K562 (cell line): ENCODE results near the gene ELMO3. TPM values are rescaled to one million over a fixed set of nuclear protein-coding genes. Genes with fewer than 3 reads are reported as not detected.

Experiments
- ATAC-seq: fragments of 200-7000 bp; cut with Tn5 transposase; 3 replicates; pipeline ENCODE4 v1.9.1; 2020; ENCODE audit warnings: moderate library complexity
- BruUV-seq: library from RNA; stranded (reverse); fragments of 400-500 nt; replicated peaks from 2 replicates; lab custom pipeline; 2021; lab: Mats Ljungman, UMichigan
- CTCF ChIA-PET: fragments of 300-600 bp; formaldehyde crosslinking; extraction: SDS; loops from one replicate; lab custom pipeline; 2021; ENCODE audit warnings: low intra/inter-chr PET ratio; lab: Yijun Ruan, JAX
- POLR2A ChIA-PET: fragments of 300-600, 350-650 bp; sonication (Branson Sonifier 250); formaldehyde crosslinking; extraction: SDS; loops from one replicate; lab custom pipeline; 2021; ENCODE audit warnings: antibody characterized with exemption, inconsistent platforms; lab: Yijun Ruan, JAX
- DNase-seq, 4 experiments: peaks; one replicate each; pipeline versions ENCODE4 v3.0.0 to v3.0.0-alpha.2; 2011 to 2018; ENCODE audit warnings: low spot score in 3 of 4, mixed read lengths in 3 of 4; ENCODE audit errors: extremely low read depth in 1 of 4
- FAIRE-seq: peaks from 2 replicates; lab custom pipeline; 2011; peaks lifted over from hg19 to GRCh38; lab: Jason Lieb, UNC
- H2AFZ ChIP-seq: 2 replicates; pipeline ENCODE4 v1.6.0; 2011; ENCODE audit warnings: low read depth, low read length, control low read depth, inconsistent platforms
- H3K27ac ChIP-seq: fragments of 200-600 bp; 3 replicates; pipeline ENCODE4 v1.8.0; 2011; ENCODE audit warnings: low read depth, mild to moderate bottlenecking, control low read depth, inconsistent platforms, low read length, moderate library complexity, mixed read lengths; ENCODE audit errors: extremely low read depth
- H3K27me3 ChIP-seq, 2 experiments: fragments of 300-600 bp in 1 of 2; 2 replicates in 1 of 2; 3 replicates in 1 of 2; pipeline versions ENCODE4 v1.6.0 to v1.8.0; 2011; ENCODE audit warnings: inconsistent platforms in 2 of 2, low read length in 2 of 2, mild to moderate bottlenecking in 1 of 2, mixed read lengths in 1 of 2, moderate library complexity in 1 of 2; ENCODE audit not compliant: control insufficient read depth in 2 of 2, insufficient read depth in 2 of 2
- H3K36me3 ChIP-seq: fragments of 300-600 bp; 3 replicates; pipeline ENCODE4 v1.8.0; 2011; ENCODE audit warnings: mild to moderate bottlenecking, low read length, inconsistent platforms; ENCODE audit not compliant: control insufficient read depth, insufficient read depth
- H3K4me1 ChIP-seq, 2 experiments: fragments of 200-600 bp in 1 of 2; replicated peaks in 1 of 2; 2 replicates in 1 of 2; 3 replicates in 1 of 2; pipeline versions ENCODE4 v1.5.1 to v1.8.0; 2011; ENCODE audit warnings: inconsistent platforms in 2 of 2, low read length in 2 of 2, mild to moderate bottlenecking in 1 of 2, mixed read lengths in 1 of 2, moderate library complexity in 1 of 2; ENCODE audit not compliant: control insufficient read depth in 2 of 2, insufficient read depth in 2 of 2
- H3K4me2 ChIP-seq: 2 replicates; pipeline ENCODE4 v1.6.1; 2011; ENCODE audit warnings: low read length, control low read depth, inconsistent platforms, mixed read lengths; ENCODE audit not compliant: insufficient read depth
- H3K4me3 ChIP-seq: fragments of 200-600 bp; sonication (generic), shearing (Covaris generic); 2 replicates; pipeline ENCODE4 v1.5.1; 2016; ENCODE audit warnings: control low read depth, inconsistent platforms
- H3K79me2 ChIP-seq: fragments of 200-600 bp; 3 replicates; pipeline ENCODE4 v1.8.0; 2011; ENCODE audit warnings: low read length, inconsistent platforms; ENCODE audit not compliant: control insufficient read depth, insufficient read depth
- H3K9ac ChIP-seq, 2 experiments: 2 replicates each; pipeline versions ENCODE4 v1.6.0 to v1.6.1; 2011; ENCODE audit warnings: low read depth in 2 of 2, low read length in 2 of 2, control low read depth in 1 of 2, inconsistent platforms in 1 of 2, mild to moderate bottlenecking in 1 of 2, mixed read lengths in 1 of 2; ENCODE audit not compliant: insufficient read depth in 1 of 2
- H3K9me1 ChIP-seq: one replicate; pipeline ENCODE4 v1.6.0; 2011; ENCODE audit warnings: inconsistent platforms, mild to moderate bottlenecking, low read length, moderate library complexity; ENCODE audit not compliant: control insufficient read depth, insufficient read depth
- H3K9me3 ChIP-seq: replicated peaks from 2 replicates; pipeline ENCODE4 v1.5.1; 2011; ENCODE audit warnings: low read depth, low read length, inconsistent platforms; ENCODE audit not compliant: control insufficient read depth, insufficient read depth
- H4K20me1 ChIP-seq: replicated peaks from 2 replicates; pipeline ENCODE4 v1.6.1; 2011; ENCODE audit warnings: low read length, inconsistent platforms, mixed read lengths; ENCODE audit not compliant: control insufficient read depth, insufficient read depth
- AFF4 ChIP-seq: sonication (generic); formaldehyde crosslinking; IDR thresholded peaks from 2 replicates; pipeline ENCODE4 v1.8.0; 2023; ENCODE audit warnings: mild to moderate bottlenecking, missing genetic modification reagents
- ARNT ChIP-seq, 2 experiments: fragments of 450-650 bp; IDR thresholded peaks; 2 replicates each; pipeline ENCODE4 v1.6.1; 2016; ENCODE audit warnings: mild to moderate bottlenecking in 1 of 2
- C11orf30 ChIP-seq: fragments of 450-650 bp; IDR thresholded peaks from 2 replicates; pipeline ENCODE4 v1.6.1; 2016; ENCODE audit warnings: low read depth, mild to moderate bottlenecking
- ELF1 ChIP-seq: fragments of 200-800 bp; sonication (Bioruptor generic); IDR thresholded peaks from 2 replicates; pipeline ENCODE4 v1.6.1; 2016; ENCODE audit warnings: missing genetic modification characterization, missing compliant biosample characterization
- HNRNPUL1 ChIP-seq: fragments of 200-400 bp; formaldehyde crosslinking; IDR thresholded peaks from 2 replicates; pipeline ENCODE4 v1.6.1; 2017; ENCODE audit warnings: low read length
- JUN ChIP-seq, 2 experiments: sonication (generic) in 1 of 2; formaldehyde crosslinking in 1 of 2; IDR thresholded peaks; 2 replicates each; pipeline versions ENCODE4 v1.6.1 to v1.8.0; 2012 to 2022; ENCODE audit warnings: borderline replicate concordance in 2 of 2, mild to moderate bottlenecking in 2 of 2, improper control_type of control experiment in 1 of 2, low read depth in 1 of 2, low read length in 1 of 2, missing genetic modification reagents in 1 of 2
- NUFIP1 ChIP-seq: fragments of 450-650 bp; IDR thresholded peaks from 2 replicates; pipeline ENCODE4 v1.6.1; 2018; ENCODE audit not compliant: partially characterized antibody
- POLR2G ChIP-seq: fragments of 200-400 bp; formaldehyde crosslinking; IDR thresholded peaks from 2 replicates; pipeline ENCODE4 v1.6.1; 2017; ENCODE audit warnings: low read depth, mild to moderate bottlenecking, antibody characterized with exemption, low read length, moderate library complexity
- RBFOX2 ChIP-seq: fragments of 200-400 bp; formaldehyde crosslinking; IDR thresholded peaks from 2 replicates; pipeline ENCODE4 v1.6.1; 2017; ENCODE audit warnings: low read depth, mild to moderate bottlenecking, low read length, moderate library complexity
- TAF15 ChIP-seq: fragments of 200-400 bp; formaldehyde crosslinking; IDR thresholded peaks from 2 replicates; pipeline ENCODE4 v1.6.1; 2017; ENCODE audit warnings: mild to moderate bottlenecking, low read depth, low read length, moderate library complexity
- TBP ChIP-seq: optimal IDR thresholded peaks from 2 replicates; pipeline ENCODE3; 2011; ENCODE audit warnings: low read depth, low read length, improper control_type of control experiment
- USF1 ChIP-seq: sonication (generic); formaldehyde crosslinking; IDR thresholded peaks from 2 replicates; pipeline ENCODE4 v1.9.0; 2022; ENCODE audit warnings: mild to moderate bottlenecking, missing genetic modification reagents
- ZNF124 ChIP-seq: sonication (generic); formaldehyde crosslinking; IDR thresholded peaks from 2 replicates; pipeline ENCODE4 v1.8.1; 2022; ENCODE audit warnings: missing genetic modification reagents
- ZNF76 ChIP-seq: fragments of 250-450 bp; sonication (Bioruptor Pico); IDR thresholded peaks from 2 replicates; pipeline ENCODE4 v1.4.0; 2020; ENCODE audit warnings: mild to moderate bottlenecking, moderate library complexity, borderline replicate concordance
- WGBS: fragments of 100-300 bp; shearing (Covaris generic); methylation state at CpG from one replicate; pipeline ENCODE4 v1.1.6; 2016; ENCODE audit warnings: low coverage, mixed read lengths; ENCODE audit not compliant: insufficient coverage; ENCODE audit errors: missing lambda C conversion rate; 5-methylcytosine and 5-hydroxymethylcytosine counted together
- in situ Hi-C: fragments of 300-500 bp; cut with MboI; formaldehyde crosslinking; loops from 4 replicates; pipeline ENCODE4 v1.15.0; 2018; ENCODE audit warnings: inconsistent platforms, mixed read lengths
- intact Hi-C: fragments of 100-400 bp; cut with micrococcal nuclease; formaldehyde crosslinking; loops from 2 replicates; pipeline ENCODE4 v1.14.2; 2022
- polyA plus RNA-seq, 8 experiments: library from polyadenylated mRNA; depleted of rRNA in 4 of 8; stranded (reverse) in 5 of 8; unstranded in 3 of 8; fragments of >200 nt; fragmentation: Nextera tagmentation in 2 of 8; fragmentation: Illumina TruSeq in 1 of 8; extraction: Ambion mirVana in 2 of 8; extraction: Trizol in 1 of 8; gene quantifications; 2 replicates each; pipeline versions ENCODE4 v1.2.1 to v1.2.3, GENCODE V29; 2011 to 2014; ENCODE audit warnings: inconsistent platforms in 1 of 8, missing spikeins in 1 of 8
- total RNA-seq, 7 experiments: library from RNA; depleted of rRNA in 6 of 7; stranded (reverse); fragments of >200 nt in 6 of 7; fragmentation: Illumina TruSeq in 2 of 7; extraction: Trizol in 2 of 7; gene quantifications; 2 replicates each; pipeline versions ENCODE4 v1.2.1 to v1.2.3, GENCODE V29; 2011 to 2021; ENCODE audit warnings: low replicate concordance in 1 of 7

The ELMO3 gene
- total and polyA plus RNA-seq, 9 of the 15 experiments (the other 6 are each of a cell fraction or from before 2014, with no cell fraction given), result 0.04 to 5.1 (median 1.5) TPM

- TF ChIP-seq NUFIP1 (no peak), USF1 (CRISPR knock-in tag) (no peak), ZNF124 (CRISPR knock-in tag) (no peak), HNRNPUL1 (no peak), TBP (no peak), C11orf30 (no peak)
Observed at GRCh38 chr16:67233596-67233995, 34.7 kb downstream of the ELMO3 start (continued).

GRCh38 chr16:67234180-67234597, 35.3 kb downstream of the ELMO3 start:
- peak overlapping the region in 1 of 2 experiments; percentile 43; a peak in 1 of 4 replicates for H3K9ac ChIP-seq
- no peak for DNase-seq
- POLR2A ChIA-PET, result no interaction called here
- H3K36me3 ChIP-seq, result peaks cover 93% of the 10 kb centered on the region; the same call in 2 of the 3 replicates
- BruUV-seq, result no TSS peak
- H3K4me2 ChIP-seq, result no peak overlapping the region
- 95% methylated on average over 9 of the region's 10 CpGs for WGBS
- intact Hi-C loops, result no loop called here
- no peak for FAIRE-seq
- H3K27me3 ChIP-seq, result no peaks in the 10 kb centered on the region
- H3K27ac ChIP-seq, result no peak overlapping the region
- no peaks in the 10 kb centered on the region for H3K9me3 ChIP-seq
- peaks cover 8 to 26% of the 10 kb centered on the region in 2 experiments; a peak in 4 of 5 replicates for H3K4me1 ChIP-seq
- no peak overlapping the region for H2AFZ ChIP-seq
- H3K9me1 ChIP-seq, result no peaks in the 10 kb centered on the region
- ATAC-seq, result no peak
- TF ChIP-seq ARNT (IDR thresholded peaks at IDR 0.05) (no peak), ZNF76 (CRISPR knock-in tag) (no peak), RBFOX2 (peak; percentile 45; the same call in 1 of the 2 replicates), ELF1 (no peak), POLR2G (peak; percentile 65), JUN (IDR thresholded peaks at IDR 0.05; ENCODE audit: borderline replicate concordance, low read depth, low read length) (no peak), JUN (CRISPR knock-in tag; IDR thresholded peaks at IDR 0.05; ENCODE audit: borderline replicate concordance) (no peak), AFF4 (CRISPR knock-in tag) (no peak), TAF15 (no peak)
- in situ Hi-C loops, result no loop called here
- H3K4me3 ChIP-seq, result no peak overlapping the region
- H4K20me1 ChIP-seq, result peaks cover 4% of the 10 kb centered on the region
- CTCF ChIA-PET, result no interaction called here
- peaks cover 7% of the 10 kb centered on the region; the same call in 2 of the 3 replicates for H3K79me2 ChIP-seq
